Measurements from ENCODE around the gene KSR1. TPM values are rescaled to one million over a fixed set of nuclear protein-coding genes. Genes with fewer than 3 reads are reported as not detected.
"Not testable (repeated sequence)": the region's sequence is repeated elsewhere in the genome, so short reads cannot be mapped to it uniquely, and the experiment has no call there.

Gene KSR1
- total RNA-seq, 6 donors from 2014 or later, result 23.0 to 94.3 (median 60.9) TPM

DNA sequence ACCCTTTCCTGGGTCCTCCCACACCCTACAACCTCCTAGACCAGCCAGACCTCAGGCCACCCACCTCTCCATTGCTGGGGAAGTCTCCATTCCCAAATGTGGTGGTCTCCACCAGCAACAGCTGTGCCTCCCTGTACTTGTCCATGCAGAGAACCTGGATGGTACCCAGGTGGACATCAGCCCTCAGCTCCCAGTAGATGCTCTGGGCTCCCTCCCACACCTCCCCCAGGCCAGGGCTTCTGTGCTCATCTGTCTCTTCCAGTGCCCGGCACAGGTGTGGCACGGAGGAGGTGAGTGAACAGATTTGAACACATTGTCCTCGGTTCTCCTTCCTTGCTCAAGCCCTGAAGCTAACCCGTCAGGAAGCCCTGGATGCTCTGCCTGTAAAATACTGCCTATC, 209.3 kb downstream of the KSR1 start:
- DNase-seq (no peak), ATAC-seq (ENCODE audit: low FRiP score in 2 of 2) (no peak)
- no peaks in the 10 kb centered on the region for H3K9me3 ChIP-seq
- no peaks in the 10 kb centered on the region for H3K27me3 ChIP-seq
- no peaks in the 10 kb centered on the region for H3K4me1 ChIP-seq
- H3K36me3 ChIP-seq, result no peaks in the 10 kb centered on the region
- TF ChIP-seq, protein P1, sequence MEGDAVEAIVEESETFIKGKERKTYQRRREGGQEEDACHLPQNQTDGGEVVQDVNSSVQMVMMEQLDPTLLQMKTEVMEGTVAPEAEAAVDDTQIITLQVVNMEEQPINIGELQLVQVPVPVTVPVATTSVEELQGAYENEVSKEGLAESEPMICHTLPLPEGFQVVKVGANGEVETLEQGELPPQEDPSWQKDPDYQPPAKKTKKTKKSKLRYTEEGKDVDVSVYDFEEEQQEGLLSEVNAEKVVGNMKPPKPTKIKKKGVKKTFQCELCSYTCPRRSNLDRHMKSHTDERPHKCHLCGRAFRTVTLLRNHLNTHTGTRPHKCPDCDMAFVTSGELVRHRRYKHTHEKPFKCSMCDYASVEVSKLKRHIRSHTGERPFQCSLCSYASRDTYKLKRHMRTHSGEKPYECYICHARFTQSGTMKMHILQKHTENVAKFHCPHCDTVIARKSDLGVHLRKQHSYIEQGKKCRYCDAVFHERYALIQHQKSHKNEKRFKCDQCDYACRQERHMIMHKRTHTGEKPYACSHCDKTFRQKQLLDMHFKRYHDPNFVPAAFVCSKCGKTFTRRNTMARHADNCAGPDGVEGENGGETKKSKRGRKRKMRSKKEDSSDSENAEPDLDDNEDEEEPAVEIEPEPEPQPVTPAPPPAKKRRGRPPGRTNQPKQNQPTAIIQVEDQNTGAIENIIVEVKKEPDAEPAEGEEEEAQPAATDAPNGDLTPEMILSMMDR (IDR thresholded peaks at IDR 0.05), result no peak
- TF ChIP-seq POLR2A (IDR thresholded peaks at IDR 0.05) (no peak), EP300 (IDR thresholded peaks at IDR 0.05) (no peak), POLR2AphosphoS5 (IDR thresholded peaks at IDR 0.05) (no peak)
- WGBS, 2 donors, result 93 to 96% methylated on average over 4 of the region's 4 CpGs
- no peak overlapping the region for H3K27ac ChIP-seq
- no peak overlapping the region for H3K4me3 ChIP-seq

DNA sequence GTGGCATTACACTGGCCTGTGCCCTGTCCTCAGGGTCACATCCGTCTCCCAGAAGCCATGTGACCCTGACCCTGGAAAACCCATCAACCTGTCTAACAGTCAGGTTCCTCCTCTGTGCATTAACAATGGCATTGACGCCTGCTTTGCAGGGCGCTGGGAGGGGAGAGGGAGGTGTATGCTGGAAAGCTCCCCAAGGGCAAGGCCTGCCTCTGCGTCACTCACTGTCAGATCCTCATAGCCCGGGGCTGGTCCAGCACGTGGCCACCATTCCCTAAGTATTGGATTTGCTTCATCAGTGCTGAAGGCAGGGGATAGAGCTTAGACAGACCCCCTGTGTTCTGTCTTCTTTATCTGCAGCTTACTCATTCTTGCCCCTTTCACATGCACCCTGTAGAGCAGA, 210.0 kb downstream of the KSR1 start:
- H3K27me3 ChIP-seq; H3K4me1 ChIP-seq; H3K36me3 ChIP-seq; DNase-seq; H3K27ac ChIP-seq; H3K9me3 ChIP-seq; H3K4me3 ChIP-seq; ATAC-seq (ENCODE audit: low FRiP score in 2 of 2): not testable (repeated sequence)
- 80 to 86% methylated on average over 6 of the region's 6 CpGs for WGBS, 2 donors

DNA sequence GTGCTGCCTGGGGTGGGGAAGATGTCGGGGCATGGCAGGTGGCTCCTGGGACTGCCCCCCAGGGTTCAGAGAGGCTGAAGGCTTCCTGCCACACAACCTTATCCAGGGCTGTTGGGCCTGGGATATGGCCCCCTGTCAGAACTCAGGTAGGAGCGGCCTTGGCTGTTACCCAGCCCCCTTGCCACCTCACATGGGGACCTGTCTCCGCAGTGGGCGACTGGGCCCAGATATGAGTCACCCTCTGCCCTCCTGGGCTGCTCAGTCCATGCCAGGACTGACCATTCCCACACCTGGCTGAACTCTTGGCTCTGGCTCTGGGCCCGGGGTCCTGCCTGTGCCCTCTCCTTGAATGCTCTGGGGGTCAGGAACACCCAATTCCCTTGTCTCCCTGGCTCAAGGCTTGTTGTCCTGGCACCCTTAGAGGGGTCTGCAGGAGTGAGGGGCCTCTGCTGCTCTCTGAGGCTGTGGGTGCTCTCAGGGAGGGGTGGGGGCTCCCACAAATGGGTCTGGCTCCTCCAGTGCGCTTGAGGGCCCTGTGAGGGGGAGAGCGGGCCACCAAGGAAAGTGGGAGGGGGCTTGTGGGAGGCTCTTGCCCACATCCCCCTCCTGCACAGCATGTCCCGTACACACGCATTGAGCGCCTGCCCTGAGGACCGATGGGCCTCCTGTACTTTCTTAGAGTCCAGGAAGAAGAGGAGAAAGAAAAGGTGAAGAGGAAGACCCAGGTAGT, 210.7 kb downstream of the KSR1 start:
- WGBS, 2 donors, result 90 to 94% methylated on average over 4 to 8 of the region's 11 CpGs

DNA sequence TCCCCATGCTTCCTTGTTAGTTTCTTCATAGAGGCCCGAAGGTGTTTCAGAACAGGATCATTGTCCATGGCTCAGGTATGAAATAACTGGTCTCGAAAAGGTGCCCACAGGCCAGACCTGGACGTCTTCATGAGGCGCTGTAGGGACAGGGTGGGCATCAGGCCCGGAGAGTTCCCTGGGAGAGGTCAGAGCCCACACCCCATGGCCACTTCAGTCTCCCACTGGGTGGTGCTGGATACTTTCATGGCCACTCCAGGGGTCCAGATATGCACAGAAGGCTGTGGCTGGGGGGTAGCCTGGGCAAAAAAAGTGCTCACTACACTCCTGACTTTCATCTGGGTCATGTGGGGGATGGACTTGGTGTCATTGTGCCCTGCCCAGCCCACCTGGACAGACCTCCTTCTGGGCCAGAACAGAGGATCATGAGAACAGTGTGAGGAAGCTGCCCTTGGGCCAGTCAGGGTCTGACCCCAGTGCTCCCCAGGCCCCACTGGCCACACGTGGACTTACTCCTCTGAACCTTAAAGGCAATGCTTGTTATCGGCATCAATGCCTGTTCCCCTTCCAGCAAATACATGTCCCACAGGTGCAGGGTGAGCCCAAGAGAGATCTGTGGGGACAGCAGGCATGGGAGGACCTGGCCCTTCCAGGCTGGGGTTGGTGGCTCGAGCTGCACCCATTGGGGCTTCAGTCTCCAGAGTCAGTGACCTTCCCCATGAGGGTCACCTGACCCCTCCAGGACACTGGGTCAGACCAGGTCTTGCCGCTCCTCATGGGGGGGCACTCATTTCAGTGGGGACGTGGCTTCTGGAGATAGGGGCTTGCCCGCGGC, 211.6 kb downstream of the KSR1 start:
- Histone ChIP-seq H3K4me1 (no peaks in the 10 kb centered on the region), H3K4me3 (no peak overlapping the region), H3K36me3 (no peaks in the 10 kb centered on the region), H3K9me3 (no peaks in the 10 kb centered on the region), H3K27ac (no peak overlapping the region), H3K27me3 (no peaks in the 10 kb centered on the region)
- DNase-seq (no peak), ATAC-seq (ENCODE audit: low FRiP score in 2 of 2) (no peak)
- TF ChIP-seq EP300 (IDR thresholded peaks at IDR 0.05) (no peak), POLR2AphosphoS5 (IDR thresholded peaks at IDR 0.05) (no peak)
- 85 to 90% methylated on average over 5 to 11 of the region's 12 CpGs for WGBS, 2 donors

More for the DNA sequence above, 210.7 kb downstream of the KSR1 start:
- DNase-seq, result no peak
- Histone ChIP-seq H3K4me1 (no peaks in the 10 kb centered on the region), H3K4me3 (no peak overlapping the region), H3K9me3 (no peaks in the 10 kb centered on the region), H3K36me3 (no peaks in the 10 kb centered on the region), H3K27ac (no peak overlapping the region), H3K27me3 (no peaks in the 10 kb centered on the region)
- no peak for TF ChIP-seq POLR2A (IDR thresholded peaks at IDR 0.05)
- TF ChIP-seq, protein P1 (IDR thresholded peaks at IDR 0.05), result no peak
- TF ChIP-seq EP300 (IDR thresholded peaks at IDR 0.05), result no peak
- no peak for TF ChIP-seq POLR2AphosphoS5 (IDR thresholded peaks at IDR 0.05)
- no peak for ATAC-seq (ENCODE audit: low FRiP score in 2 of 2)

DNA sequence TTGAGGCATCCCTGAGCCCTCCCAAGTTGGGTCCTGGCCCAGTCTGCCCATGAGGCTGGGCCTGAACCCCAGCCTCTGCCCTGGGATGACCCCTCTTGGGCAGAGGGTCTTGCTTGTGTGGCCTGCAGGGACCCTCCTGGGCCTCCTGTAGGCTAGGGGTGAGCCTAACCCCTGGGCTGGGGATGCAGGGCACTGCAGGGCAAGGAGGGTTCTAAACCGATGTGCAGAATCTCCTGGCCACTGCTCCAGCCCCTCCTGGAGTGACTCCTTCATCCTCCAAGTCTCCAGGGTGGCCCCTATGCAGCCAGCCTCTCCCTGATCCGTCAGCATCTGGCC, 212.2 kb downstream of the KSR1 start:
- TF ChIP-seq EP300 (IDR thresholded peaks at IDR 0.05), result no peak
- no peak for TF ChIP-seq POLR2AphosphoS5 (IDR thresholded peaks at IDR 0.05)
- TF ChIP-seq, protein P1 (IDR thresholded peaks at IDR 0.05), result no peak
- no peak for TF ChIP-seq POLR2A (IDR thresholded peaks at IDR 0.05)
- no peak for DNase-seq
- WGBS, 2 donors, result 67 to 82% methylated on average over 1 to 2 of the region's 2 CpGs
- ATAC-seq (ENCODE audit: low FRiP score in 2 of 2), result no peak
- Histone ChIP-seq H3K4me1 (no peaks in the 10 kb centered on the region), H3K27me3 (no peaks in the 10 kb centered on the region), H3K27ac (no peak overlapping the region), H3K9me3 (no peaks in the 10 kb centered on the region), H3K4me3 (no peak overlapping the region), H3K36me3 (no peaks in the 10 kb centered on the region)

Data from upper lobe of left lung (tissue), 6 donors.